Mesothelial cell of epicardium (in vitro differentiated cells): ENCODE results near the gene OXCT2. TPM values are rescaled to one million over a fixed set of nuclear protein-coding genes. Genes with fewer than 3 reads are reported as not detected.

ENCODE experiments used
- DNase-seq, 2 experiments: peaks; one replicate each; pipeline ENCODE4 v3.0.0; 2021; ENCODE audit warnings: low spot score in 2 of 2; ENCODE audit not compliant: unreplicated experiment in 2 of 2
- H3K27ac Mint-ChIP-seq: 2 replicates; pipeline ENCODE4 v1.8.0; 2021; ENCODE audit warnings: mixed read lengths
- H3K27me3 Mint-ChIP-seq: 2 replicates; pipeline ENCODE4 v1.8.0; 2021; ENCODE audit warnings: low read depth, mixed read lengths
- H3K36me3 Mint-ChIP-seq: 2 replicates; pipeline ENCODE4 v1.8.0; 2021; ENCODE audit warnings: mixed read lengths
- H3K4me1 Mint-ChIP-seq: 2 replicates; pipeline ENCODE4 v1.8.0; 2021; ENCODE audit warnings: mixed read lengths
- H3K4me3 Mint-ChIP-seq: 2 replicates; pipeline ENCODE4 v1.8.0; 2021; ENCODE audit warnings: mild to moderate bottlenecking, moderate library complexity, mixed read lengths
- H3K9me3 Mint-ChIP-seq: 2 replicates; pipeline ENCODE4 v1.8.0; 2021; ENCODE audit warnings: mixed read lengths
- CTCF ChIP-seq: fragments of 200-600 bp; sonication (generic); IDR thresholded peaks from one replicate; pipeline ENCODE4 v1.5.0; 2021; ENCODE audit warnings: antibody characterized with exemption; ENCODE audit not compliant: unreplicated experiment
- total RNA-seq: library from RNA; stranded (reverse); gene quantifications from 3 replicates; pipeline ENCODE4 v1.2.1, GENCODE V29; 2021

Gene OXCT2
- total RNA-seq, 1 donor from 2014 or later = 0.65 TPM

- TF ChIP-seq CTCF = no peak
- Mint-ChIP-seq H3K27me3 (no peaks in the 10 kb centered on the region), H3K4me3 (no peak overlapping the region), H3K36me3 (peaks cover 18% of the 10 kb centered on the region), H3K9me3 (no peaks in the 10 kb centered on the region), H3K27ac (no peak overlapping the region), H3K4me1 (no peaks in the 10 kb centered on the region)
- DNase-seq = no peak
Measured at GRCh38 chr1:39761016-39761415, 10.1 kb downstream of the OXCT2 start.

GRCh38 chr1:39760074-39761008 is 10.8 kb downstream of the OXCT2 start:
- DNase-seq = no peak
- no peak overlapping the region for H3K4me3 Mint-ChIP-seq
- no peaks in the 10 kb centered on the region for H3K4me1 Mint-ChIP-seq
- H3K27ac Mint-ChIP-seq = no peak overlapping the region
- no peaks in the 10 kb centered on the region for H3K9me3 Mint-ChIP-seq
- H3K27me3 Mint-ChIP-seq = no peaks in the 10 kb centered on the region
- peaks cover 18% of the 10 kb centered on the region for H3K36me3 Mint-ChIP-seq
- no peak for TF ChIP-seq CTCF

- peaks cover 18% of the 10 kb centered on the region for H3K36me3 Mint-ChIP-seq
- no peaks in the 10 kb centered on the region for H3K4me1 Mint-ChIP-seq
- no peak overlapping the region for H3K4me3 Mint-ChIP-seq
- H3K27ac Mint-ChIP-seq = no peak overlapping the region
- H3K9me3 Mint-ChIP-seq = no peaks in the 10 kb centered on the region
- no peak for TF ChIP-seq CTCF
- DNase-seq = no peak
- H3K27me3 Mint-ChIP-seq = no peaks in the 10 kb centered on the region
Measured at GRCh38 chr1:39759436-39759726, 11.8 kb downstream of the OXCT2 start.

GRCh38 chr1:39758556-39759435 is 12.4 kb downstream of the OXCT2 start:
- H3K4me3 Mint-ChIP-seq = no peak overlapping the region
- H3K9me3 Mint-ChIP-seq = no peaks in the 10 kb centered on the region
- no peak overlapping the region for H3K27ac Mint-ChIP-seq
- no peak for DNase-seq
- H3K4me1 Mint-ChIP-seq = no peaks in the 10 kb centered on the region
- no peaks in the 10 kb centered on the region for H3K27me3 Mint-ChIP-seq
- TF ChIP-seq CTCF = no peak
- peaks cover 21% of the 10 kb centered on the region for H3K36me3 Mint-ChIP-seq

GRCh38 chr1:39757501-39757900 is 13.6 kb downstream of the OXCT2 start:
- Mint-ChIP-seq H3K27me3 (no peaks in the 10 kb centered on the region), H3K4me1 (no peaks in the 10 kb centered on the region), H3K36me3 (peaks cover 26% of the 10 kb centered on the region), H3K4me3 (no peak overlapping the region), H3K27ac (no peak overlapping the region), H3K9me3 (no peaks in the 10 kb centered on the region)
- no peak for TF ChIP-seq CTCF
- no peak for DNase-seq
